Measurements from ENCODE around the gene SAMD8. TPM values are rescaled to one million over a fixed set of nuclear protein-coding genes. Genes with fewer than 3 reads are reported as not detected.

The SAMD8 gene
- total and polyA plus RNA-seq, 2 of the 8 experiments (the other 6 are each of a cell fraction or from before 2014, with no cell fraction given): 11.7 to 20.9 TPM

DNA sequence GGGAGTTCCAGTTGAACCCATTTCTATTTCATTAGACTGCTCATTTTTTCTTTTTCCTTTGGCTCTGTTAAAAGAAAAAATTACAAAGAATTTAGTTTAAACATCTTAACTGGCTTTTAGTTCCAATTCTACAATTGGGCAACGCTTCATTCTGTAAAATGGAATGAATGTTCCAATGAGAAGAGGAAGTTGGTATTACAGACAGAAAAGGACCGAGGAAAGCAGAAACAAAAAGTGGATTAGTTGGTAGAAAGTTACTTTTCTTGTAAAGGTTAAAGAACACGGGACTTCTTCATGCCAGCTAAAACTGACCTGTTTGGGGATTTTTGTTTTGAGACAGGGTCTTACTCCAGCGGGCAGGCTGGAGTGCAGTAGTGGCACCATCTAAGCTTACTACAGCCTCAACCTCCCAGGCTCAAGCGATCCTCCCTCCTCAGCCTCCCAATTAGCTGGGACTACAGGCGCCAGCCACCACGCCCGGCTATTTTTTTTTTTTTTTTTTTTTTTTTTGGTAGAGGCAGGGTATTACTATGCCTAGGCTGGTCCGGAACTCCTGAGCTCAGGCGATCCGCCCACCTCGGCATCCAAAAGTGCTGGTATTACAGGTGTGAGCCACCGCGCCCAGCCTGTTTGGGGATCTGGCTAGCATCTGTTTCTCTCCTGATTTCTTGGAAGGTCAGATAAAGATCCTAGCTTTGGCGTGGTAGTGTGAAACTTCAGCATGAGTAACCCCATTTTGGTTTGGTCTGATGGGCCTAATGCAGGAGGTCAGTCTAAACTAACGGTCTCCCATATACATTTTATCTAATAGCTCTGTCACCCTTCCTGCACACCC, 97.8 kb downstream of the SAMD8 start (continued):
- TF ChIP-seq POLR2AphosphoS5 (IDR thresholded peaks at IDR 0.05; ENCODE audit: low read depth, low read length) (no peak), ZNF274 (IDR thresholded peaks at IDR 0.05; ENCODE audit: borderline replicate concordance, extremely low read depth, low read length) (no peak), CHD2 (IDR thresholded peaks at IDR 0.05; ENCODE audit: low read length) (no peak)

All from H1 (cell line).